B cell (primary cell): Measurements from ENCODE around the gene RPL19. TPM values are rescaled to one million over a fixed set of nuclear protein-coding genes. Genes with fewer than 3 reads are reported as not detected.

Source experiments
- ATAC-seq: fragments of 200-7000 bp; cut with Tn5 transposase; one replicate; pipeline ENCODE4 v1.10.0; 2021; ENCODE audit warnings: low read depth, mild to moderate bottlenecking, moderate number of reproducible peaks, moderate library complexity
- CTCF ChIA-PET: fragments of 350-600 bp; sonication (Branson Sonifier 250); formaldehyde crosslinking; loops from one replicate; lab custom pipeline; 2021; ENCODE audit warnings: antibody characterized with exemption, inconsistent platforms; lab: Charles Lee
- POLR2A ChIA-PET: fragments of 350-600 bp; sonication (Branson Sonifier 250); formaldehyde crosslinking; loops from one replicate; lab custom pipeline; 2021; ENCODE audit warnings: antibody characterized with exemption; lab: Charles Lee
- DNase-seq: peaks from one replicate; pipeline ENCODE4 v3.0.0; 2013
- H2AFZ ChIP-seq: 2 replicates; pipeline ENCODE4 v1.6.1; 2012; ENCODE audit warnings: mild to moderate bottlenecking, low read depth, low read length; ENCODE audit not compliant: insufficient read depth, poor library complexity, severe bottlenecking
- H3K27ac ChIP-seq, 2 donors: 1 replicate in 1 of 2; 2 replicates in 1 of 2; pipeline ENCODE4 v1.5.1; 2012 to 2013; ENCODE audit warnings: low read length in 2 of 2, mild to moderate bottlenecking in 2 of 2, moderate library complexity in 1 of 2
- H3K27me3 ChIP-seq, 4 experiments: fragments of 200-600 bp in 1 of 4; sonication (generic) in 1 of 4; replicated peaks in 1 of 4; 1 replicate in 2 of 4; 2 replicates in 2 of 4; pipeline versions ENCODE4 v1.6.1 to v1.7.0; 2013 to 2016; ENCODE audit warnings: low read length in 3 of 4, mild to moderate bottlenecking in 2 of 4, mixed read lengths in 1 of 4, moderate library complexity in 1 of 4; ENCODE audit not compliant: insufficient read depth in 4 of 4, control insufficient read depth in 3 of 4; ENCODE audit errors: control extremely low read depth in 1 of 4
- H3K36me3 ChIP-seq, 2 experiments: replicated peaks in 1 of 2; 1 replicate in 1 of 2; 2 replicates in 1 of 2; pipeline versions ENCODE4 v1.6.1 to v1.7.1; 2013; ENCODE audit warnings: low read length in 1 of 2; ENCODE audit not compliant: insufficient read depth in 2 of 2, control insufficient read depth in 1 of 2; ENCODE audit errors: control extremely low read depth in 1 of 2, extremely low read depth in 1 of 2
- H3K4me1 ChIP-seq, 2 donors: fragments of 200-600 bp in 1 of 2; sonication (generic) in 1 of 2; 1 replicate in 1 of 2; 2 replicates in 1 of 2; pipeline versions ENCODE4 v1.5.1 to v1.6.1; 2013 to 2017; ENCODE audit warnings: low read length in 2 of 2; ENCODE audit not compliant: control insufficient read depth in 2 of 2, insufficient read depth in 2 of 2
- H3K4me2 ChIP-seq: replicated peaks from 2 replicates; pipeline ENCODE3; 2012; ENCODE audit warnings: mild to moderate bottlenecking, low read depth, low read length; ENCODE audit not compliant: poor library complexity, severe bottlenecking
- H3K4me3 ChIP-seq, 5 experiments: fragments of 200-600 bp in 1 of 5; sonication (generic) in 1 of 5; 1 replicate in 3 of 5; 2 replicates in 2 of 5; pipeline versions ENCODE4 v1.5.1 to v1.7.0; 2011 to 2016; ENCODE audit warnings: low read length in 4 of 5, mild to moderate bottlenecking in 4 of 5, low read depth in 2 of 5, control low read depth in 1 of 5, moderate library complexity in 1 of 5; ENCODE audit not compliant: insufficient read depth in 1 of 5; ENCODE audit errors: control extremely low read depth in 1 of 5, extremely low read depth in 1 of 5
- H3K79me2 ChIP-seq: fragments of 200-600 bp; sonication (generic); one replicate; pipeline ENCODE4 v1.6.0; 2016; ENCODE audit warnings: low read length; ENCODE audit not compliant: control insufficient read depth, insufficient read depth
- H3K9ac ChIP-seq: fragments of 200-600 bp; sonication (generic); 2 replicates; pipeline ENCODE4 v1.6.1; 2017; ENCODE audit warnings: mild to moderate bottlenecking, low read length, moderate library complexity
- H3K9me3 ChIP-seq, 3 donors: one replicate each; pipeline versions ENCODE4 v1.6.1 to v1.7.1; 2013; ENCODE audit warnings: low read length in 2 of 3; ENCODE audit not compliant: control insufficient read depth in 2 of 3, insufficient read depth in 1 of 3; ENCODE audit errors: control extremely low read depth in 1 of 3
- H4K20me1 ChIP-seq: 2 replicates; pipeline ENCODE4 v1.6.0; 2012; ENCODE audit warnings: mild to moderate bottlenecking, low read length; ENCODE audit not compliant: insufficient read depth, control insufficient read depth, poor library complexity, severe bottlenecking
- H3K27ac Mint-ChIP-seq: one replicate; pipeline ENCODE4 v1.8.0; 2021; ENCODE audit warnings: mixed read lengths
- H3K27me3 Mint-ChIP-seq: one replicate; pipeline ENCODE4 v1.8.0; 2021; ENCODE audit warnings: mixed read lengths
- H3K4me1 Mint-ChIP-seq: one replicate; pipeline ENCODE4 v1.8.0; 2021; ENCODE audit warnings: mixed read lengths
- H3K4me3 Mint-ChIP-seq: one replicate; pipeline ENCODE4 v1.8.0; 2021; ENCODE audit warnings: mixed read lengths
- H3K9me3 Mint-ChIP-seq: one replicate; pipeline ENCODE4 v1.8.0; 2022; ENCODE audit warnings: mixed read lengths; ENCODE audit not compliant: insufficient read depth
- EZH2 ChIP-seq: IDR thresholded peaks from 2 replicates; pipeline ENCODE4 v1.6.1; 2012; ENCODE audit warnings: borderline replicate concordance, low read depth, mild to moderate bottlenecking, moderate library complexity, low read length; ENCODE audit not compliant: insufficient read depth, poor library complexity, severe bottlenecking
- WGBS: methylation state at CpG from one replicate; pipeline ENCODE4 v1.1.5; 2013; ENCODE audit warnings: missing lambda C conversion rate; ENCODE audit not compliant: insufficient coverage; 5-methylcytosine and 5-hydroxymethylcytosine counted together
- intact Hi-C: fragments of 100-400 bp; cut with micrococcal nuclease; formaldehyde crosslinking; loops from one replicate; pipeline ENCODE4 v1.10.0; 2022
- polyA plus RNA-seq: library from polyadenylated mRNA; depleted of rRNA; stranded (reverse); fragments of >200 nt; gene quantifications from 2 replicates; pipeline ENCODE4 v1.2.3, GENCODE V29; 2012
- total RNA-seq, 2 donors: library from RNA; stranded (reverse); fragments of 120-200 nt in 1 of 2; gene quantifications; 1 replicate in 1 of 2; 2 replicates in 1 of 2; pipeline versions ENCODE4 v1.2.3 to v1.2.4, GENCODE V29; 2013 to 2022
- TF ChIP-seq, protein P1 (sequence below): fragments of 200-600 bp; IDR thresholded peaks from one replicate; pipeline ENCODE4 v1.8.0; 2022; ENCODE audit warnings: antibody characterized with exemption, mild to moderate bottlenecking

The RPL19 gene
- total and polyA plus RNA-seq, 2 donors (not counting 1 experiment from before 2014, with no cell fraction given) = 3,041 to 3,233 TPM

DNA sequence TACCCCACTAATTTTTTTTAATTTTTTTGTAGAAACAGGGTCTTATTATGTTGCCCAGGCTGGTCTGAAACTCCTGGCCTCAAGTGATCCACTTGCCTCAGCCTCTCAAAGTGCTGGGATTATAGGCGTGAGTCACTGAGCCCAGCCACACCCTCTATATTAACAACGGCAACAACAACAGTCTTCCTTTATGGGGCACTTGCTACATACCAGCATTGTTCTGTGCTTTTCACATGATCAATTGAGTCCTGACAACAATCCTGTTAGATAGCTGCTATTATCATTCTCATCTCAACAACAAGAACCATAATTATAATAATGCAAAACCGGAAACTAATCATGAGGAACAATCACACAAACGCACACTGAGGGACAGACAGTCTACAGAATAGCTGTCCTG, 21.5 kb upstream of the RPL19 start:
- no peaks in the 10 kb centered on the region for H3K9me3 ChIP-seq
- H4K20me1 ChIP-seq = no peaks in the 10 kb centered on the region
- no peak for DNase-seq
- H3K79me2 ChIP-seq = no peaks in the 10 kb centered on the region
- WGBS = 95% methylated on average over 4 of the region's 4 CpGs
- Mint-ChIP-seq H3K27ac (no peak overlapping the region), H3K9me3 (no peaks in the 10 kb centered on the region), H3K4me3 (no peak overlapping the region), H3K4me1 (peaks cover 5% of the 10 kb centered on the region), H3K27me3 (peaks cover 5% of the 10 kb centered on the region)
- no peak overlapping the region for H3K4me2 ChIP-seq
- ChIA-PET CTCF (interaction anchor here (1.2 to 2.0 kb wide), 3 partner anchors 11 to 27 kb away, joined by 3 to 7 read pairs (median 3); no protein-coding TSS in a partner anchor), POLR2A (no interaction called here)
- H3K9ac ChIP-seq = no peak overlapping the region
- peaks cover 0 to 7% of the 10 kb centered on the region in 2 donors for H3K4me1 ChIP-seq
- no peak for ATAC-seq
- no peak for TF ChIP-seq EZH2
- TF ChIP-seq, protein P1, sequence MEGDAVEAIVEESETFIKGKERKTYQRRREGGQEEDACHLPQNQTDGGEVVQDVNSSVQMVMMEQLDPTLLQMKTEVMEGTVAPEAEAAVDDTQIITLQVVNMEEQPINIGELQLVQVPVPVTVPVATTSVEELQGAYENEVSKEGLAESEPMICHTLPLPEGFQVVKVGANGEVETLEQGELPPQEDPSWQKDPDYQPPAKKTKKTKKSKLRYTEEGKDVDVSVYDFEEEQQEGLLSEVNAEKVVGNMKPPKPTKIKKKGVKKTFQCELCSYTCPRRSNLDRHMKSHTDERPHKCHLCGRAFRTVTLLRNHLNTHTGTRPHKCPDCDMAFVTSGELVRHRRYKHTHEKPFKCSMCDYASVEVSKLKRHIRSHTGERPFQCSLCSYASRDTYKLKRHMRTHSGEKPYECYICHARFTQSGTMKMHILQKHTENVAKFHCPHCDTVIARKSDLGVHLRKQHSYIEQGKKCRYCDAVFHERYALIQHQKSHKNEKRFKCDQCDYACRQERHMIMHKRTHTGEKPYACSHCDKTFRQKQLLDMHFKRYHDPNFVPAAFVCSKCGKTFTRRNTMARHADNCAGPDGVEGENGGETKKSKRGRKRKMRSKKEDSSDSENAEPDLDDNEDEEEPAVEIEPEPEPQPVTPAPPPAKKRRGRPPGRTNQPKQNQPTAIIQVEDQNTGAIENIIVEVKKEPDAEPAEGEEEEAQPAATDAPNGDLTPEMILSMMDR = no peak
- no peaks in the 10 kb centered on the region for H3K36me3 ChIP-seq
- intact Hi-C loops = no loop called here
- H3K27ac ChIP-seq = no peak overlapping the region
- H3K4me3 ChIP-seq = no peak overlapping the region
- H3K27me3 ChIP-seq = peaks cover 0 to 10% (median under 1%) of the 10 kb centered on the region in 4 experiments
- no peak overlapping the region for H2AFZ ChIP-seq

DNA sequence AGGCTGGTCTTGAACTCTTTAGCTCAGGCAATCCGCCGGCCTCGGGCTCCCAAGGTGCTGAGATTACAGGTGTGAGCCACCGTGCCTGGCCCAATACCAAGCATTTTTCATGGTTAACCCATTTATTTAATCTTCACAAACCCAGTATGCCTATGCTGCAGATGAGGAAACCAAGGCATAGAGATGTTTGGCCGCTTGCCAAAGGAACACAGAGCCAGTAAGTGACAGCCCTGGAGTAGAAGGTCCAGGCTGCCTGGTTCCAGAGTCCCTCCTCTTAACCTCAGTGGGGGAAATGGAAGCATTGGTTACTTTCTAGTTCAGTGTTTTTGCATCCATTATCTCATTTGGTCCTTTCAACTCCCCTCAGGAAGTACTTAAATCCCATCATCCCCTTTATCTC, 18.8 kb upstream of the RPL19 start:
- no peaks in the 10 kb centered on the region for H3K27me3 Mint-ChIP-seq
- intact Hi-C loops = no loop called here
- POLR2A ChIA-PET = no interaction called here
- Histone ChIP-seq H3K27me3 (no peaks in the 10 kb centered on the region), H3K9ac (no peak overlapping the region), H3K9me3 (no peaks in the 10 kb centered on the region), H3K4me1 (no peaks in the 10 kb centered on the region), H3K4me3 (no peak overlapping the region), H3K79me2 (no peaks in the 10 kb centered on the region), H3K4me2 (no peak overlapping the region), H2AFZ (no peak overlapping the region), H3K27ac (no peak overlapping the region), H3K36me3 (peaks cover 0 to 2% of the 10 kb centered on the region in 2 experiments), H4K20me1 (no peaks in the 10 kb centered on the region)
- H3K9me3 Mint-ChIP-seq = no peaks in the 10 kb centered on the region
- 100% methylated on average over 5 of the region's 5 CpGs for WGBS
- ATAC-seq (no peak), DNase-seq (no peak)
- H3K27ac Mint-ChIP-seq = no peak overlapping the region
- H3K4me1 Mint-ChIP-seq = no peaks in the 10 kb centered on the region
- CTCF ChIA-PET = no interaction called here
- TF ChIP-seq EZH2 = no peak
- TF ChIP-seq, protein P1 = no peak
- no peak overlapping the region for H3K4me3 Mint-ChIP-seq
